Esophagus (tissue), 2 donors: ENCODE measurements around the gene MAGEE2. TPM values are rescaled to one million over a fixed set of nuclear protein-coding genes. Genes with fewer than 3 reads are reported as not detected.
"Not testable (repeated sequence)": the region's sequence is repeated elsewhere in the genome, so short reads cannot be mapped to it uniquely, and the experiment has no call there.

Experiments
- H3K27ac ChIP-seq, 2 donors: one replicate each; pipeline ENCODE4 v1.5.1; 2013; ENCODE audit warnings: low read depth in 2 of 2, mild to moderate bottlenecking in 2 of 2, inconsistent platforms in 1 of 2, low read length in 1 of 2, moderate library complexity in 1 of 2
- H3K27me3 ChIP-seq, 2 donors: one replicate each; pipeline ENCODE4 v1.6.1; 2013; ENCODE audit warnings: low read length in 2 of 2, control low read depth in 1 of 2, mild to moderate bottlenecking in 1 of 2; ENCODE audit not compliant: insufficient read depth in 2 of 2, control insufficient read depth in 1 of 2
- H3K36me3 ChIP-seq, 2 donors: one replicate each; pipeline ENCODE4 v1.6.1; 2013; ENCODE audit warnings: low read length in 1 of 2; ENCODE audit not compliant: control insufficient read depth in 2 of 2, insufficient read depth in 2 of 2
- H3K4me1 ChIP-seq, 2 donors: one replicate each; pipeline ENCODE4 v1.6.1; 2013; ENCODE audit warnings: low read length in 1 of 2; ENCODE audit not compliant: control insufficient read depth in 2 of 2, insufficient read depth in 2 of 2
- H3K4me3 ChIP-seq, 2 donors: one replicate each; pipeline ENCODE4 v1.5.1; 2013; ENCODE audit warnings: low read length in 2 of 2, mild to moderate bottlenecking in 2 of 2, low read depth in 1 of 2, moderate library complexity in 1 of 2
- H3K9me3 ChIP-seq, 2 donors: one replicate each; pipeline ENCODE4 v1.6.1; 2013; ENCODE audit warnings: mild to moderate bottlenecking in 2 of 2, low read depth in 1 of 2, low read length in 1 of 2, moderate library complexity in 1 of 2; ENCODE audit not compliant: control insufficient read depth in 2 of 2, insufficient read depth in 1 of 2
- WGBS, 2 donors: extraction: QIAGEN DNeasy Blood & Tissue Kit; methylation state at CpG; one replicate each; pipeline ENCODE4 v1.1.7; 2013; 5-methylcytosine and 5-hydroxymethylcytosine counted together
- polyA plus RNA-seq, 2 donors: library from polyadenylated mRNA; stranded (reverse); fragments of 200-250 nt; gene quantifications; one replicate each; pipeline ENCODE4 v1.2.3, GENCODE V29; 2013
- donor health status: healthy with polysubstance abuse.
- donor health status: Bipolar disorder and iron deficiency.

Gene MAGEE2, protein sequence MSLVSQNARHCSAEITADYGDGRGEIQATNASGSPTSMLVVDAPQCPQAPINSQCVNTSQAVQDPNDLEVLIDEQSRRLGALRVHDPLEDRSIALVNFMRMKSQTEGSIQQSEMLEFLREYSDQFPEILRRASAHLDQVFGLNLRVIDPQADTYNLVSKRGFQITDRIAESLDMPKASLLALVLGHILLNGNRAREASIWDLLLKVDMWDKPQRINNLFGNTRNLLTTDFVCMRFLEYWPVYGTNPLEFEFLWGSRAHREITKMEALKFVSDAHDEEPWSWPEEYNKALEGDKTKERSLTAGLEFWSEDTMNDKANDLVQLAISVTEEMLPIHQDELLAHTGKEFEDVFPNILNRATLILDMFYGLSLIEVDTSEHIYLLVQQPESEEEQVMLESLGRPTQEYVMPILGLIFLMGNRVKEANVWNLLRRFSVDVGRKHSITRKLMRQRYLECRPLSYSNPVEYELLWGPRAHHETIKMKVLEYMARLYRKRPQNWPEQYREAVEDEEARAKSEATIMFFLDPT
- polyA plus RNA-seq = not detected

DNA sequence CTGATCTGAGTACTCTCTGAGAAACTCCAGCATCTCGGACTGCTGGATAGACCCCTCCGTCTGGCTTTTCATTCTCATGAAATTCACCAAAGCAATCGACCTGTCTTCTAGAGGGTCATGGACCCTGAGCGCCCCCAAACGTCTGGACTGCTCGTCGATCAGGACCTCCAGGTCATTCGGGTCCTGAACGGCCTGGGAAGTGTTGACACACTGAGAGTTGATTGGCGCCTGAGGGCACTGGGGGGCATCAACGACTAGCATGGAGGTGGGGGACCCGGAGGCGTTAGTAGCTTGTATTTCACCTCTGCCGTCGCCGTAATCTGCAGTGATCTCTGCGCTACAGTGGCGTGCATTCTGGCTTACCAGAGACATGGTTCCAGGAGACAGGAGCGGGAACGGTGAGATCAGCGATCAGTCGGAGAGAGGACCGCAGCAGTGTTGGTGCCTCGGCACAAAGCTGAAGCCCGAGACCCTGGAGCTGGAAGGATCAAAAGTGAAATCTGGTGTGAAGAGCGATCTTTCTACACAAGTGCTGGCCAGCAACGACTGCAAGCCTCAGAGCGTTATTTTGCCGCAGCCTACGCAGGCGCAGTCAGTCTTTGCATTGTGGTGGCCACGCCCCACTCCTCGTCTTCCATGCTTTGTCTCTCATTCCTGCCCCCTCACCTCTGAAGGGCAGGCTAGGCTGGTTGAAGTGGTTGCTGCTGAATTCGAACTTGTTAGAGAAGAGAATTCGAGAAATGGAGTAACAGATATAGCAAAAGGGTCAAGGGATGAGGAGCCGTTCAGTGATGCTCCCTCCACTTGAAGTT lies at the start of gene MAGEE2:
Gene MAGEE2, minus strand, starts transcription at position 575 of the 812 bp plus-strand sequence. Its CDS starts 203 bp downstream, at position 372.
- Histone ChIP-seq H3K9me3 (no peaks in the 10 kb centered on the region), H3K27me3 (no peaks in the 10 kb centered on the region), H3K27ac (no peak within 1 kb of the TSS), H3K4me3 (peak within 1 kb of the TSS in 1 of 2 donors; percentile 32), H3K4me1 (no peaks in the 10 kb centered on the region), H3K36me3 (no peaks in the 10 kb centered on the region)
- 25 to 38% methylated on average over 36 of the region's 36 CpGs for WGBS, 2 donors

DNA sequence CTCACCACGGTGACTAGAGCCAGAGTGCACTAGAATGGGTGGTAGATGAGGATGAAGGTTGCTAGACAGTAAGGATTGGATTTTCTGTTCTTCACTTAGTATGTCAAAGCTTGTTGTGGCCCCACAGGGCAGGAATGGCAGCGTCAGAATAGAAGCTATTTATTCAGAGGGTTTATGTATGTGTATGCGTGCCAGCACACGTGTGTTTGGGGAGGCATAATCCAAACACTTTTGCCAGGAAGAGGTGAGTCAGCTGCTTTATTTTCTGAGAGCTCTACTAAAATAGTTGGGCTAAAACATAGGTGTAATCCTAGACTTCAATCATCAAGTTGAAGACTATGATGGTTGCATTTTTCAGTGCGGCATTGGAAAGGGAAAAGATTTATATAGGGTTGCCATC lies 1.2 kb upstream of the MAGEE2 start:
- H3K4me1 ChIP-seq = no peaks in the 10 kb centered on the region
- 51 to 63% methylated on average over 5 of the region's 5 CpGs for WGBS, 2 donors
- H3K36me3 ChIP-seq = no peaks in the 10 kb centered on the region
- no peak overlapping the region for H3K4me3 ChIP-seq
- H3K9me3 ChIP-seq = no peaks in the 10 kb centered on the region
- no peak overlapping the region for H3K27ac ChIP-seq
- no peaks in the 10 kb centered on the region for H3K27me3 ChIP-seq

DNA sequence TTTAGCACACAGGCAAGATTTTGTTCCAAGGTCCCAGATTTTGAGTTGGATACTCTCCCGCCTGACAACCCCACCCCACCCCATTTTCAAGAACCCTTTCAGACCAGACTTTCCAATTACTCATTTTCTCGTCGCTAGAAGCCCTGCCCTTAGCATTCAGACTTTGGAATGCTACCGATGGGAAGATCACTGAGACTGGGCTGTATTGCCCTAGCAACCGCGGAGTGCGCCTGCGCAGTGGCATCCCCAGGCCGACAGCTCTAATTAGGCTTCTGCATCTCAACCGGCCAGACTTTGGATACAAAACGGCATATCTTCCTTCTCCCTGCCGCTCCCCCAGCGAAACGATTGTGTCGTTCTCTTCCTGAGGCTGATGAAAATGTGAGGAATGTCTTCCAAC lies 3.4 kb downstream of the MAGEE2 start:
- no peak overlapping the region for H3K27ac ChIP-seq
- no peaks in the 10 kb centered on the region for H3K4me1 ChIP-seq
- peaks cover 0 to 3% of the 10 kb centered on the region in 2 donors for H3K27me3 ChIP-seq
- H3K9me3 ChIP-seq = no peaks in the 10 kb centered on the region
- no peaks in the 10 kb centered on the region for H3K36me3 ChIP-seq
- no peak overlapping the region for H3K4me3 ChIP-seq
- 29 to 32% methylated on average over 15 of the region's 15 CpGs for WGBS, 2 donors

DNA sequence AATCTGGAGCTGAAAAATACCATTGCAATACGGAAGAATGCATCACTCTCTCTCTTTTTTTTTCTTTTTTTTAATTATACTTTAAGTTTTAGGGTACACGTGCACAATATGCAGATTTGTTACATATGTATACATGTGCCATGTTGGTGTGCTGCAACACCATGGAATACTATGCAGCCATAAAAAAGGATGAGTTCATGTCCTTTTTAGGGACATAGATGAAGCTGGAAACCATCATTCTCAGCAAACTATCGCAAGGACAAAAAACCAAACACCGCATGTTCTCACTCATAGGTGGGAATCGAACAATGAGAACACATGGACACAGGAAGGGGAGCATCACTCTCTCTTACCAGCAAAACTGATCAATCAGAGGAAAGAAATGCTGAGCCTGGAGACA lies 17.0 kb downstream of the MAGEE2 start:
- not testable (repeated sequence) for H3K36me3 ChIP-seq, H3K27me3 ChIP-seq, H3K9me3 ChIP-seq, H3K4me1 ChIP-seq, H3K4me3 ChIP-seq, H3K27ac ChIP-seq
- WGBS, 2 donors = 82 to 88% methylated on average over 4 of the region's 5 CpGs

DNA sequence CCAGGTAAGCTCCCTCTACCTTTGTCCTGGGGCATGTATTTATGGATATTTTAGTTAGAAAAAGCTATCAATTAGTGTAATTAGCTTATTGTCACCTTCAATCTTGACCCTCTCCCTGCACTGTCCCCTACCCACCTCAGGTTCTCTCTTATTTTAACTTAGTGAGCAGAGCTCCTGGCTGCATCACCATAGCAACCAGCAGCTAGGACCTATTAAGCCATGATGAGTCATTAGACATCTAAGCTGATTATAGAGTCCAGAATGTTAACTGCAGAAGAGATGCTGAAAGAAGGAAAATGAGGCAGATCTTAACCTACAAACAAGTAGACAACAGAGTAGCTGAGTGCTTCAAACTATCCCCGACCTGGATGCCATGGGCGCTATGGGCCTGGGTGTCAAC lies 36.6 kb downstream of the MAGEE2 start:
- no peaks in the 10 kb centered on the region for H3K36me3 ChIP-seq
- no peaks in the 10 kb centered on the region for H3K4me1 ChIP-seq
- no peak overlapping the region for H3K4me3 ChIP-seq
- H3K27me3 ChIP-seq = peaks cover 0 to 3% of the 10 kb centered on the region in 2 donors
- no peaks in the 10 kb centered on the region for H3K9me3 ChIP-seq
- H3K27ac ChIP-seq = no peak overlapping the region
- 84 to 98% methylated on average over 2 of the region's 2 CpGs for WGBS, 2 donors

DNA sequence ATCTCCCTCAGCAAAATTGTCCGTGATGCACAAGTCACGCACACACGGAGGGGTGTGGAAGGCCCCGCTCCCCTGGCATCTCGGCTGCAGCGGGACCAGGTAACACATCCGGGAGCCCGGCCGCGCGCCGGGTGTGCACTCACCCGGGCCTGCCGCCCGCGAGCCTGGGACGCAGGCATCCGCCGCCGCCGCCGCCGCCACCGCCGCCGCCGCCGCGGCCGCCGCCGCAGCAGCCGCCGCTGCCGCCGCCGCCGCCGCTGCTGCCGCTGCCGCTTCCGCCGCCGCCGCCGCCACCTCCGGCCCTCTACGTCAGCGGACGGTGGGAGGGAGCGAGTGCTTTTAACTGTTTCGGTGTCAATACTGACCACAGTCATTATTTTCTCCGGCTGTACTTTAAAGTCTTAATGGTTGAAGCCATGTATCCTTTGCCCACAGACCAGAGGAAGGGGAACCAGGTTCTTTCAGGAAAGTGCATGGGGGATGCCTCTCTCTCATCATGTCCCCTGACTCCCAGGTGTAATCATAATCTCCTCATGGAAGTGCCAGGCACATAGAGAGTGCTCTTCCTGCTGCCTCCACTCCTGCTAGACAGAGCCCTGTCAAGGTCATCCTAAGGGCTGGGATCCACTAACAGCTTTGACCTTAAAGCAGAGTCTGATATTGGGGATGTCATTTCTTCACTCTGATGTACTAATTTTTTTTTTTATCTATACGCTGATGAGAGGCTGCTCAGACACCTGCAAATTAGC lies 38.0 kb downstream of the MAGEE2 start:
- Histone ChIP-seq H3K4me1 (no peaks in the 10 kb centered on the region), H3K27me3 (no peaks in the 10 kb centered on the region), H3K4me3 (peak overlapping the region; percentile 43 to 59), H3K9me3 (no peaks in the 10 kb centered on the region), H3K27ac (no peak overlapping the region), H3K36me3 (no peaks in the 10 kb centered on the region)
- 11 to 52% methylated on average over 36 to 54 of the region's 54 CpGs for WGBS, 2 donors
